Activated T-cell treated with anti-CD3 and anti-CD28 coated beads, Interleukin-2, amount 50 U/mL, for 4 hours (primary cell): ENCODE measurements around the gene ALG9. TPM values are rescaled to one million over a fixed set of nuclear protein-coding genes. Genes with fewer than 3 reads are reported as not detected.

Source experiments
- ATAC-seq, 2 donors: fragments of 200-7000 bp; cut with Tn5 transposase; one replicate each; pipeline ENCODE4 v1.10.0; 2021
- DNase-seq: peaks from one replicate; pipeline ENCODE4 v3.0.0-alpha.2; 2020
- H3K27me3 Mint-ChIP-seq: one replicate; pipeline ENCODE4 v1.8.0; 2021; ENCODE audit warnings: low read depth, mixed read lengths
- H3K36me3 Mint-ChIP-seq: one replicate; pipeline ENCODE4 v1.8.0; 2022; ENCODE audit warnings: mixed read lengths; ENCODE audit not compliant: insufficient read depth
- H3K4me1 Mint-ChIP-seq: one replicate; pipeline ENCODE4 v1.8.0; 2021; ENCODE audit warnings: low read depth, mixed read lengths
- H3K4me3 Mint-ChIP-seq: one replicate; pipeline ENCODE4 v1.8.0; 2021; ENCODE audit warnings: mild to moderate bottlenecking, moderate library complexity, mixed read lengths
- H3K9me3 Mint-ChIP-seq: one replicate; pipeline ENCODE4 v1.8.0; 2021; ENCODE audit warnings: mixed read lengths
- total RNA-seq, 3 donors: library from RNA; stranded (reverse); gene quantifications; one replicate each; pipeline ENCODE4 v1.2.1, GENCODE V29; 2021

Gene ALG9
- total RNA-seq, 3 donors from 2014 or later, result 22.9 to 24.2 (median 23.8) TPM

DNA sequence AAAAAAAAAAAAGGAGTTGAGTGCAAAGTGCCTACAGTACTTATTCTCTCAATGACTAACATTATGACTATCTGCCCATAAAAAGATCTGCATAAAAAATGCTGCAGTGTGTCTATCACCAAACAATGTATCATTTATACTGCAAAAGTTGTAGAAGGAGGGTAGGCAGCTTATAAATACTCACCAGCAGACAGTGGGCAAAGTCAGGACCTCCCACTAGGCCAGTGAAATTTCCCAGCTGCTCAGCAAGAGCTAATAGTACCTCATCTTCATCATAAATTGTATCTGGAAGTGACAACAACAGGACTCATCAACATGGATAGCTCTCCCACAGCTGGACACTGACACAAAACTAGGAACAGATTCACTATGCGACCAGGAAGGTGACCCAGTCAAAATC is 106.8 kb downstream of the ALG9 start:
- no peak for ATAC-seq
- Mint-ChIP-seq H3K36me3 (peaks cover 42% of the 10 kb centered on the region), H3K9me3 (no peaks in the 10 kb centered on the region), H3K27me3 (no peaks in the 10 kb centered on the region), H3K4me1 (peaks cover 33% of the 10 kb centered on the region), H3K4me3 (peak overlapping the region; percentile 99)
- no peak for DNase-seq

DNA sequence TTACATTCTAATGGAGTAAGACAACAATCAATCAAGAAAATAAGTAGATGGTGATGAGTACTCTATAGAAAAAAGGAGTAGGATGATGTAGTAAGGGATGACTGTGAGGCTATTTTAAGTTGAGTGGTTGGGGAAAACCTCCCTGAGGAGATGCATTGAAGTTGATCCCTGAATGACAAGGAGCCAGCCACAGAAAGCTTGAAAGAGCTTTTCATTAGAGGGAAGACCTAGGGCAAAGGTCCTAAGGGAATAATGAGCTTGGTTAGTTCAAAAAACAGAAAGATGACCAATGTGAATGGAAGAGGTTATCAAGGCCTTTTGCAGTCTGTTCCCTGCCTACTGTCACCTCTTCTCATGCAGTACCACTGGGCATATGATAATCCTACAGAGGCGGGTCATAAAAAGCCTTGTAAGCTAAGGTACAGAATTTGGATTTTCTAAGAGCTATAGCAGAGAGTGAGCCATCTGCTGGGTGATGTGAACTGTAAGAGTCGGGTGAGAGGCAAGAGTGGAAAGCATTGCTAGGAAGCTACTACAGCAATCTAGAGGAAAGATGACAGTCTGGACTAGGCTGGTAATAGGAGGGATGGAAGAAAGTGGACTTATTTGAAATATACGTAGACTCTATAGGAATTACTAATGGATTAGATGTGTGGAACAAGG is 108.3 kb downstream of the ALG9 start:
- ATAC-seq, result no peak
- H3K9me3 Mint-ChIP-seq, result no peaks in the 10 kb centered on the region
- DNase-seq, result no peak
- peaks cover 33% of the 10 kb centered on the region for H3K4me1 Mint-ChIP-seq
- peak overlapping the region; percentile 9 for H3K4me3 Mint-ChIP-seq
- H3K36me3 Mint-ChIP-seq, result peaks cover 52% of the 10 kb centered on the region
- no peaks in the 10 kb centered on the region for H3K27me3 Mint-ChIP-seq

DNA sequence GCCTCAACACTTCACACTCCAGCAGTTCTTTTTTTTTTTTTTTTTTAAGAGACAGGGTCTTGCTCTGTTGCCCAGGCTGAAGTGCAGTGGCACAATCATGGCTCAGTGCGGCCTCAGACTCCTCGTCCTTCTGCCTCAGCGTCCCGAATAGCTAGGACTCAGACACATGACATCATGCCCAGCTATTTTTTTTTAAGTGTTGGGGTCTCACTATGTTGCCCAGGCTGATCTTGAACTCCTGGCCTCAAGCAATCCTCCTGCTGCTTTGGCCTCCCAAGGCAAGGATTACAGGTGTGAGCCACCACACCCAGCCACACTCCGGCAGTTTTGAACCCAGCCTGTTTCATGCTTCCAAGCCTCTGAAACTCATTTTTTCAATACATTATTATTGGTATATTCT is 108.9 kb downstream of the ALG9 start:
- no peaks in the 10 kb centered on the region for H3K9me3 Mint-ChIP-seq
- no peak overlapping the region for H3K4me3 Mint-ChIP-seq
- no peaks in the 10 kb centered on the region for H3K27me3 Mint-ChIP-seq
- H3K36me3 Mint-ChIP-seq, result peaks cover 56% of the 10 kb centered on the region
- ATAC-seq (no peak), DNase-seq (no peak)
- peaks cover 33% of the 10 kb centered on the region for H3K4me1 Mint-ChIP-seq

DNA sequence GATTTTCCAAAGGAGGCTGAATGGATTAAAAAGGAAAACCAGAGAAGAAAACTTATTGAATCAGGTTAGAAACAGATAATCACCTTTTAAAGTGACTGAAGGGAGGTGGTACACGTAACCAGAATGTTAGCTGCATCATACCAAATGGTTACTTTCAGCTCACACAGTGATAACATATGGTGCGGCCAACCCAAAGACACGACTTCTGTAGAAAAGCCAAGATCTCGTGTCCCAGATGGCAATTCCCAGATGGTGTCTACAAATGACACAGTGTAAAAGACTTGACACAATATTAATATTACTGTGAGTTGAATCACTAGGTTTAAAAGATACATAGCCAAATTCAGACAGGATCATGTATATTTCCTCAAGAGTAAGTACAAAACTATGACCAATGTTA is 110.3 kb downstream of the ALG9 start:
- no peak for DNase-seq
- peaks cover 28% of the 10 kb centered on the region for H3K4me1 Mint-ChIP-seq
- ATAC-seq, result no peak
- no peak overlapping the region for H3K4me3 Mint-ChIP-seq
- H3K9me3 Mint-ChIP-seq, result no peaks in the 10 kb centered on the region
- peaks cover 64% of the 10 kb centered on the region for H3K36me3 Mint-ChIP-seq
- H3K27me3 Mint-ChIP-seq, result no peaks in the 10 kb centered on the region

DNA sequence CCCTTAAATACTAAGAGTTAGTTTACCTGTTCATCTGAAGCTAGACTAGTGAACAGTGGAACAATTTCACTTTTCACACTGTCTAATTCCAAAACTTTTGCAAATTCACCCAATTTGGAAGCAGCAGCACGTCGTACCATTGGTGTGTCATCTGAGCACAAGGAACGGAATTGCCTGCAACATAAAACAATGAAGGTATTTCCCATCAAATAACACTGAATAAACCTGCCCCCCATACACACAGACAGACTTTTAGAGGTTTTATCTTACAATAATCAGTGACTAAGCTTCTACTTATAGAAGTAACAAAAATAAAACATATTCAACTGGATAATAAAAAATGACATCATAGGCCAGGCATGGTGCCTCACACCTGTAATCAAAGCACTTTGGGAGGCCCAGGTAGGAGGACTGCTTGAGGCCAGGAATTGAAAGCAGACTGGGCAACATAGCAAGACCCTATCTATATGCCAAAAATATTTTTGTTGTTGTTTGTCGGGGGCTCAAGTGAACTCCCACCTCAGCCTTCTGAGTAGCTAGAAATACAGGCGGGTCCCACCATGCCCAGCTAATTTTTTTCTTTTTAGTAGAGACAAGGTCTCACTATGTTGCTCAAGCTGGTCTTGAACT is 111.5 kb downstream of the ALG9 start:
- H3K9me3 Mint-ChIP-seq, result no peaks in the 10 kb centered on the region
- H3K27me3 Mint-ChIP-seq, result no peaks in the 10 kb centered on the region
- no peak for ATAC-seq
- peaks cover 24% of the 10 kb centered on the region for H3K4me1 Mint-ChIP-seq
- DNase-seq, result no peak
- H3K4me3 Mint-ChIP-seq, result no peak overlapping the region
- H3K36me3 Mint-ChIP-seq, result peaks cover 61% of the 10 kb centered on the region

DNA sequence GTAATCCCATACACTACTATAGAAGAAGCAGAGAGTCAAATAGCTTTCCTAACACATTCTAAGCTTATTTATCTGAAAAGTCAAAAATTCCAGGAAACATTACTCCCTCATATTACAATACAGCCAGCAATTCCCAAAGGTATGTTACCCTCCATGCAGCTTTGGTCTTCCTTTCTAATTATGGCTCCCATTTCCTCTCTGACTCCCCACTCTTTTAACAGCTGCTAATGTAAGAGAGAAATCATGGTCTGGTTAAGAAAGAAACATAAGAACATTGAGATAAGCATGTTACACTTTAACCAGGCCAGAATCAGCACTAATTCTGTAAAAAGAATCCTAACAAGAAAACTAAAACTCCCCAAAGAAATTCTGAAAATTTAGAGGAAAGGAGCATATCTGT is 112.0 kb downstream of the ALG9 start:
- Mint-ChIP-seq H3K36me3 (peaks cover 56% of the 10 kb centered on the region), H3K27me3 (no peaks in the 10 kb centered on the region), H3K4me3 (no peak overlapping the region), H3K4me1 (peaks cover 19% of the 10 kb centered on the region), H3K9me3 (no peaks in the 10 kb centered on the region)
- DNase-seq (no peak), ATAC-seq (no peak)

DNA sequence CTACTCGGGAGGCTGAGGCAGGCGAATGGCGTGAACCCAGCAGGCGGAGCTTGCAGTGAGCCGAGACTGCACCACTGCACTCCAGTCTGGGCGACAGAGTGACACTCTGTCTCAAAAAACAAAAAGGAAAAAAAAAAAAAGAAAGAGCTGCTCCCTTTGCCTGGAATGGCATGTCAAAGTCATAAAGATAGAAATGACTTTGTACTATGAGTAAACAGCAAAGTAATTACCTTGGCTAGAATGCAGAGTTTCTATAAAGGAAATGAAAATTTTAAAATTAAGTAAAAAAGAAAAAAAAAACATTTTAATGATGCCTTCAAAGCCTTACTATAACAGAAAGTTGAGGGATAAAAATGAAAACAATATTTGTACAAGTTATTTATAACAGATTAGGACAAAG is 115.3 kb downstream of the ALG9 start:
- Mint-ChIP-seq H3K4me1 (no peaks in the 10 kb centered on the region), H3K4me3 (no peak overlapping the region), H3K9me3 (no peaks in the 10 kb centered on the region), H3K36me3 (peaks cover 45% of the 10 kb centered on the region), H3K27me3 (no peaks in the 10 kb centered on the region)
- ATAC-seq, result no peak
- DNase-seq, result no peak

DNA sequence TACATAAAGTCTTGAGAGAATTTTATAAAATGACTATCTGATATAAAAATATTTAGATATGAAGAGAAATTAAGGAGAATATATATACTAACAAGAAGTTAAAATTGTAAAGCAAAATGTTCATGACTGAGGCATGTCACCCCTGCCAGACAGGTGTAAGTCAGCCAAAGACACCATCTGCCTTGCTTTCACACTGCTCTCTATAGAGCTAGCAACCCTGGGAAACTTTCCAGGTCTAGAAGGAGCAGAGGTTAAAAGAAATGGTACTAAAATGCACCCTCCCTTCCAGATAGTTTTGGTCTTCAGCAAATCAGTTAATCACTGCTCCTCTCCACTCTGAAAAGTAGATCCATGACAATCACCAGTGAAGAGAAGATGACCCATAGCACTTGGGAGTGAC is 121.7 kb downstream of the ALG9 start:
- ATAC-seq (no peak), DNase-seq (no peak)
- Mint-ChIP-seq H3K9me3 (no peaks in the 10 kb centered on the region), H3K4me1 (no peaks in the 10 kb centered on the region), H3K4me3 (no peak overlapping the region), H3K36me3 (peaks cover 56% of the 10 kb centered on the region), H3K27me3 (no peaks in the 10 kb centered on the region)

DNA sequence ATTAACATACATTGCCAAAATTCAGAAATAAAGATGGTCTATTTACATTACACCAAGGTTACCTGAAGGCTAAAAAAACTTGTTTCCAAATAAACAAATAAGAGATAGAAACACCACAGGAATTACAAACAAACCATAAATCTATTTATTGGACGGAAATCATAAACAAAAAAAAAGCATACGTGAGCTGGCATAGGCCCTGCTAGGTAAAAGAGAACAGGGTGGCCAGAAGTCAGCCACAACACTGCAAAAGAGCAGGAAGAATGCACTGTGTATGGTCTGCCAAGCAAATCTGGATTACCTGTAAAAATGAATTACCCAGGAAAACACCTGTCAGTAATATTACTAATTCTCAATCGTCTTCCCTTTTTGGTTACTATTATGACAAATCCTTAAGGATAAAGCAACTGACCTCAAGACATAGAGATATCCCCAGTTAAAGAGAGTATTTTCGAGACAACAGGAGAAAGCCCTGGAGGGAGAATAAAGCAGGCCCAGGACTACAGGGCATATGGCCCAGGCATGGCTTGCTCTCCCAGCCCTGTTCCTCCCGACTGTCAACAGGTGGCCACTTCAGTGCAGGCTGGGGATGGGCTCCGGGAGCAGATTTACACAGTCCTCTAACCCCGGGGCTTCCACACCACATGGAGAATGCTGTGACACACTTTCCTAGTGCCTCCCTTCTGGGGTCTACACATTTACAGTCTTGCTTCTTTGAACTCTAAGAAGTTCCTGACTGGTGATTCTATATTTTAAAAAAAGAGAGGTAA is 123.2 kb downstream of the ALG9 start:
- peaks cover 58% of the 10 kb centered on the region for H3K36me3 Mint-ChIP-seq
- ATAC-seq (no peak), DNase-seq (no peak)
- H3K4me1 Mint-ChIP-seq, result no peaks in the 10 kb centered on the region
- no peaks in the 10 kb centered on the region for H3K27me3 Mint-ChIP-seq
- H3K4me3 Mint-ChIP-seq, result no peak overlapping the region
- H3K9me3 Mint-ChIP-seq, result no peaks in the 10 kb centered on the region

DNA sequence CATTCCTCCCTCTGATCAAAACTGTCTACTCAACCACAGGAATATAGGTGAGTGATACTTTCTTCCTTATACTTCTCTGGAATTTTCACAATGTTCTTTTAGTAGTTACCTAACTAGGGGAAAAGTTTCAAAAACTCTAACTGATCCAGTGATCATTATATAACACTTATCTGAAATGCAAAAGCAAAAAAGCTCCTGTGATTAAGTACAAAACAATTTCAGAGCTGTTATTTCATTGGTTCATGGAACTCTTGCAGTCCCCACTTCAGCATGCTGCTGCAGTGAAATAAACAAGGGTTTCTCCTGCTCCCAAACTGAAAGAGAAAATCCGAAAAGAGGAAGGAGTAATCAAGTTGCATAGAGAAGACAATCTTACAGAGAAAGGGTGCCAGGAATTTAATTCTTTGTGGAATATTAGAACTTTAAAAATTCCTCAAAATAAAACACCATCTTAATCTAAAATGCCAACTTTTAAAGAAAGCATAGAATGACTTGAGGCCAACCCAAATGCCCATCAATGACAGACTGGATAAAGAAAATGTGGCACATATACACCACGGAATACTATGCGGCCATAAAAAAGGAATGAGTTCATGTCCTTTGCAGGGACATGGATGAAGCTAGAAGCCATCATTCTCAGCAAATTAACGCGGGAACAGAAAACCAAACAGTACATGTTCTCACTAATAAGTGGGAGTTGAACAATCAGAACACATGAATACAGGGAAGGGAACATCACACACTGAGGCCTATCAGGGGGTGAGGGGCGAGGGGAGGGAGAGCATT is 125.5 kb downstream of the ALG9 start:
- no peak for DNase-seq

DNA sequence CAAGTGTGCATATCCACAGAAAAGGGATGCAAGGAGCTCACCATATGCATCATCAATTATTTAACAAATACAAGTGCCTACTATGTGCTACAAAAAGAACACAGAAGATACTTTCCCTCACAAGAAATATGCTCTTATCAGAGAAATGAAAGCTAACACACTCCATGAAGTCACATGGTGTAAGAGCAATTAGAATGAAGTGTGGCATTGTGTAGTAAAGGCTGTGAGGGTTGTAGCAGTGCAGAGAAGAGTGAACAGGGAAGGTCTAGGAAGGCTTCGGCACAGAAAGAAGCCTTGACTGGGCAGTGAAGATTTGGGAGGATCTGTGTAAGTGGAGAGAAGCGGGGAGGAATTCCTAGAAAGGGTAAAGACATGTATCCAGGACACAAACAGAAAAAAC is 127.7 kb downstream of the ALG9 start:
- peaks cover 63% of the 10 kb centered on the region for H3K36me3 Mint-ChIP-seq
- no peaks in the 10 kb centered on the region for H3K4me1 Mint-ChIP-seq
- ATAC-seq (no peak), DNase-seq (no peak)
- H3K27me3 Mint-ChIP-seq, result no peaks in the 10 kb centered on the region
- H3K4me3 Mint-ChIP-seq, result no peak overlapping the region
- no peaks in the 10 kb centered on the region for H3K9me3 Mint-ChIP-seq

More for the DNA sequence above, 125.5 kb downstream of the ALG9 start:
- no peak for ATAC-seq
- Mint-ChIP-seq H3K27me3 (no peaks in the 10 kb centered on the region), H3K4me3 (no peak overlapping the region), H3K36me3 (peaks cover 60% of the 10 kb centered on the region), H3K9me3 (no peaks in the 10 kb centered on the region), H3K4me1 (no peaks in the 10 kb centered on the region)

DNA sequence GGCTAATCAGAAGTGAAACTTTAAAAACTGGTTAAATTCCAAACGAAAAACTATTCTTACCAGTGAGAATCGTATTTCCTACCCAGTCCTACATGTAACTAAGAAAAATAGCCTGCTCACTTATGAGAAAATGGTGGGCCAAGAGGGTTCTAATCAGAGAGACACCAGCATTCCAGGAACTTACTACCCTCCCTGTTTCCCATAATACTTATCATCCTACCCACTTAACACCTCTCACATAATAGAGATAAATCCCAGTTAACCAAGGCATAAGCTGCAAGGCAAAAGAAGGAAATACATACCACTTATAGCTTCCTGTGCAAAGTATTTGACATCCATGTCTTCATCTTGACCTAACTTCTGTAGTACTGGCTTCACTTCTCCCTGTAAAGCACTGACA is 129.6 kb downstream of the ALG9 start:
- Mint-ChIP-seq H3K27me3 (no peaks in the 10 kb centered on the region), H3K36me3 (peaks cover 52% of the 10 kb centered on the region)

DNA sequence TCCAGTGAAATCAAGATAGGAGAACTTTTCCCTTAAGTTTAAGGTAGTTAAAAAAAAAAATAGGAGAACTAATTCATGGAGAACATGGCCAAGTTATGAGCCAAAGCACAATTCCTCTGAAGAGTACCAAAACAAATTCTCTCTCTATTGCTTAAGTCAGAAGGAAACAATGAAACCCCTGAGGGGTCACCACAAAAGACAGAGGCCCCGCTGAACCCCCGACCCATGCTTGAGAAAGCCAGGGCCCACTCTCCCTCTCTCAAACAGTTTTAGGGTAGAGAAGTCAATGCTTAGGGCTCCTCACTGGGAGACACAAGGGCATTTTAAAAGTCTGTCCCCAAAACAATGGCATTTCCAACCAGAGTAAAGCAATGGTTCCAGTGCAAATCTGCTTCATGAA is 132.1 kb downstream of the ALG9 start:
- H3K36me3 Mint-ChIP-seq, result peaks cover 38% of the 10 kb centered on the region
- no peaks in the 10 kb centered on the region for H3K9me3 Mint-ChIP-seq
- H3K27me3 Mint-ChIP-seq, result no peaks in the 10 kb centered on the region
- no peak overlapping the region for H3K4me3 Mint-ChIP-seq
- ATAC-seq (no peak), DNase-seq (no peak)
- H3K4me1 Mint-ChIP-seq, result peaks cover 10% of the 10 kb centered on the region

More for the DNA sequence above, 129.6 kb downstream of the ALG9 start:
- Mint-ChIP-seq H3K9me3 (no peaks in the 10 kb centered on the region), H3K4me3 (no peak overlapping the region), H3K4me1 (peaks cover 1% of the 10 kb centered on the region)
- ATAC-seq (no peak), DNase-seq (no peak)

DNA sequence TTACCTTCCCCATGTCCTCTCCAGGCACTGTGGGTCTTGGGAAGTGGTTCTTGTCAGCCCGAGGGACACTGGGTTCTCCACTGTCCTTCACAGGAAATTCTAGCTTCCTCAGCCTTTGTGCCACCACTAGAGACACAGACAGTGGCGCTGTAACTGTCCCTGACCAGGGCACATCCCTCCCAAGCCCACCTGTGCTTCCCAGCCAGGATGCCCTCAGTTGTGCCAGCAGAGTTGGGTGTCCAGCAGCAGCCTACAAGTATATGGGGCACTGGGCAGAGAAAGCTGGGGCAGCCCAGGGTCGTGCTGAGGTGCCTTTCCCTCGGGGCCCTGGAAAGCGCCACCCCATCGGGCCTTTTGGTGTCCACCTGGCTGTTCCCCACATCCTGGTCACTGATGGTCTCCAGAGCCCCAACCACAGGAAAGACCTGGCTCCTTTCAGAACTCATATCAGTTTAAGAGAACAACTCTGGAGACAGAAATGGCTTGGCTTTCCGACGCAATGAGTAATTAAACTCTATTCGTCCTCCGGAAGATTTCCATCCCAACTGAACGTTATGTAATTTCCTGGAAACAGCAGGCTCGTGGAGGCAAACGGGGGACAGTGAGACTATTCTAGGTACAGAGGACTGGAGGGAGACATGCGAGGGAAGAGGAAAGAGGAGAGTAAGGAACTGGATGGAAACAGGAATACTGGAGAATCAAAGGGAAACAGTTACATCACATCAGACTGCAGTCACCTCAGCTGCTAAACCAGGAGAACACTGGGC is 133.8 kb downstream of the ALG9 start:
- Mint-ChIP-seq H3K36me3 (peaks cover 27% of the 10 kb centered on the region), H3K9me3 (no peaks in the 10 kb centered on the region), H3K4me3 (no peak overlapping the region), H3K4me1 (peaks cover 10% of the 10 kb centered on the region), H3K27me3 (no peaks in the 10 kb centered on the region)
- ATAC-seq (no peak), DNase-seq (no peak)
